Hematopoietic multipotent progenitor cell (in vitro differentiated cells): Measurements from ENCODE around the gene PCDHGA4. TPM values are rescaled to one million over a fixed set of nuclear protein-coding genes. Genes with fewer than 3 reads are reported as not detected.

Experiments
- total RNA-seq: library from RNA; depleted of rRNA; stranded (reverse); fragments of >200 nt; gene quantifications from one replicate; pipeline ENCODE4 v1.2.3, GENCODE V29; 2012

Gene PCDHGA4
- total RNA-seq, 1 donor = 0.81 TPM

Other genes starting within 250 kb of the PCDHGA4 start
- gene PCDHB4, start 233.2 kb upstream of the PCDHGA4 start, total RNA-seq = under 0.01 TPM
- under 0.01 TPM for gene PCDHB5, start 219.8 kb upstream of the PCDHGA4 start, total RNA-seq
- gene PCDHB6, start 205.0 kb upstream of the PCDHGA4 start, total RNA-seq = not detected
- gene PCDHB7, start 182.4 kb upstream of the PCDHGA4 start, total RNA-seq = under 0.01 TPM
- gene PCDHB8, start 177.2 kb upstream of the PCDHGA4 start, total RNA-seq = not detected
- gene PCDHB16, start 172.6 kb upstream of the PCDHGA4 start, total RNA-seq = not detected
- not detected for gene PCDHB9, start 167.9 kb upstream of the PCDHGA4 start, total RNA-seq
- under 0.01 TPM for gene PCDHB10, start 162.7 kb upstream of the PCDHGA4 start, total RNA-seq
- 0.27 TPM for gene PCDHB11, start 155.4 kb upstream of the PCDHGA4 start, total RNA-seq
- not detected for gene PCDHB12, start 146.3 kb upstream of the PCDHGA4 start, total RNA-seq
- gene PCDHB13, start 141.1 kb upstream of the PCDHGA4 start, total RNA-seq = under 0.01 TPM
- under 0.01 TPM for gene PCDHB14, start 131.7 kb upstream of the PCDHGA4 start, total RNA-seq
- gene PCDHB15, start 109.6 kb upstream of the PCDHGA4 start, total RNA-seq = under 0.01 TPM
- 0.54 TPM for gene SLC25A2, start 51.0 kb upstream of the PCDHGA4 start, total RNA-seq
- 45.0 TPM for gene TAF7, start 34.2 kb upstream of the PCDHGA4 start, total RNA-seq
- gene PCDHGA1, start 24.5 kb upstream of the PCDHGA4 start, total RNA-seq = under 0.01 TPM
- 0.27 TPM for gene PCDHGA2, start 16.3 kb upstream of the PCDHGA4 start, total RNA-seq
- 0.54 TPM for gene PCDHGA3, start 11.2 kb upstream of the PCDHGA4 start, total RNA-seq
- 0.27 TPM for gene PCDHGB1, start 4.9 kb upstream of the PCDHGA4 start, total RNA-seq
- 2.4 TPM for gene PCDHGB2, start 5.0 kb downstream of the PCDHGA4 start, total RNA-seq
- gene PCDHGA5, start 9.1 kb downstream of the PCDHGA4 start, total RNA-seq = 1.1 TPM
- 3.5 TPM for gene PCDHGB3, start 15.2 kb downstream of the PCDHGA4 start, total RNA-seq
- 1.9 TPM for gene PCDHGA6, start 18.9 kb downstream of the PCDHGA4 start, total RNA-seq
- gene PCDHGA7, start 27.7 kb downstream of the PCDHGA4 start, total RNA-seq = 0.81 TPM
- 1.6 TPM for gene PCDHGB4, start 32.7 kb downstream of the PCDHGA4 start, total RNA-seq
- gene PCDHGA8, start 37.6 kb downstream of the PCDHGA4 start, total RNA-seq = 0.54 TPM
- gene PCDHGB5, start 42.9 kb downstream of the PCDHGA4 start, total RNA-seq = 2.4 TPM
- gene PCDHGA9, start 47.8 kb downstream of the PCDHGA4 start, total RNA-seq = 1.1 TPM
- gene PCDHGB6, start 53.0 kb downstream of the PCDHGA4 start, total RNA-seq = 0.81 TPM
- 1.1 TPM for gene PCDHGA10, start 58.0 kb downstream of the PCDHGA4 start, total RNA-seq
- 2.2 TPM for gene PCDHGB7, start 62.7 kb downstream of the PCDHGA4 start, total RNA-seq
- gene PCDHGA11, start 66.0 kb downstream of the PCDHGA4 start, total RNA-seq = 1.3 TPM
- 2.2 TPM for gene PCDHGA12, start 75.5 kb downstream of the PCDHGA4 start, total RNA-seq
- 1.1 TPM for gene PCDHGC3, start 120.9 kb downstream of the PCDHGA4 start, total RNA-seq
- 0.54 TPM for gene PCDHGC4, start 130.0 kb downstream of the PCDHGA4 start, total RNA-seq
- 0.27 TPM for gene PCDHGC5, start 134.1 kb downstream of the PCDHGA4 start, total RNA-seq